ENCODE results near the gene GRAMD1A.

- no peak for TF ChIP-seq CTCF (IDR thresholded peaks at IDR 0.05)
- TF ChIP-seq POLR2A (IDR thresholded peaks at IDR 0.05) = no peak
Observed at GRCh38 chr19:35031072-35031881, 31.2 kb downstream of the GRAMD1A start.
